Stimulated activated CD8-positive, alpha-beta memory T cell treated with anti-CD3 and anti-CD28 coated beads, Interleukin-15, amount 100 ng/mL, for 48 hours (primary cell): Measurements from ENCODE around the gene PHACTR3.

Experiments
- DNase-seq, 2 donors: peaks; one replicate each; pipeline ENCODE4 v3.0.0-alpha.2; 2020; ENCODE audit warnings: low read depth in 2 of 2

Gene PHACTR3

GRCh38 chr20:59588236-59588855 lies 16.0 kb upstream of the PHACTR3 start:
- no peak for DNase-seq

GRCh38 chr20:59589086-59589684 lies 15.2 kb upstream of the PHACTR3 start:
- DNase-seq: no peak

GRCh38 chr20:59591061-59591460 lies 13.3 kb upstream of the PHACTR3 start:
- no peak for DNase-seq

GRCh38 chr20:59596690-59597089 lies 7.7 kb upstream of the PHACTR3 start:
- no peak for DNase-seq

- DNase-seq: no peak
Observed at GRCh38 chr20:59597240-59597639, 7.1 kb upstream of the PHACTR3 start.

- DNase-seq: peak in 1 of 2 donors; percentile 9
Observed at GRCh38 chr20:59598625-59599310, 5.6 kb upstream of the PHACTR3 start.

GRCh38 chr20:59599941-59600340 lies 4.4 kb upstream of the PHACTR3 start:
- no peak for DNase-seq

GRCh38 chr20:59600472-59600871 lies 3.9 kb upstream of the PHACTR3 start:
- no peak for DNase-seq

- DNase-seq: no peak
Observed at GRCh38 chr20:59602546-59603080, 1.7 kb upstream of the PHACTR3 start.

GRCh38 chr20:59603176-59603575 lies 1.2 kb upstream of the PHACTR3 start:
- no peak for DNase-seq

GRCh38 chr20:59604741-59605600 lies 631 bp downstream of the PHACTR3 start:
- DNase-seq: no peak

GRCh38 chr20:59605601-59606364 lies 1.4 kb downstream of the PHACTR3 start:
- no peak for DNase-seq

- DNase-seq: no peak
Observed at GRCh38 chr20:59606566-59606965, 2.2 kb downstream of the PHACTR3 start.

GRCh38 chr20:59608396-59608795 lies 4.1 kb downstream of the PHACTR3 start:
- DNase-seq: no peak

- DNase-seq: no peak
Observed at GRCh38 chr20:59608871-59609270, 4.5 kb downstream of the PHACTR3 start.

- no peak for DNase-seq
Observed at GRCh38 chr20:59611286-59611685, 6.9 kb downstream of the PHACTR3 start.

- no peak for DNase-seq
Observed at GRCh38 chr20:59613861-59614260, 9.5 kb downstream of the PHACTR3 start.

- DNase-seq: no peak
Observed at GRCh38 chr20:59614714-59615113, 10.4 kb downstream of the PHACTR3 start.

- DNase-seq: no peak
Observed at GRCh38 chr20:59616306-59616705, 12.0 kb downstream of the PHACTR3 start.

GRCh38 chr20:59617221-59617620 lies 12.9 kb downstream of the PHACTR3 start:
- DNase-seq: no peak

GRCh38 chr20:59618131-59618530 lies 13.8 kb downstream of the PHACTR3 start:
- no peak for DNase-seq
